ENCODE data around the gene RASGRF1. TPM values are rescaled to one million over a fixed set of nuclear protein-coding genes. Genes with fewer than 3 reads are reported as not detected.

Gene RASGRF1
- polyA plus RNA-seq, 1 donor from 2014 or later: 11.0 TPM

DNA sequence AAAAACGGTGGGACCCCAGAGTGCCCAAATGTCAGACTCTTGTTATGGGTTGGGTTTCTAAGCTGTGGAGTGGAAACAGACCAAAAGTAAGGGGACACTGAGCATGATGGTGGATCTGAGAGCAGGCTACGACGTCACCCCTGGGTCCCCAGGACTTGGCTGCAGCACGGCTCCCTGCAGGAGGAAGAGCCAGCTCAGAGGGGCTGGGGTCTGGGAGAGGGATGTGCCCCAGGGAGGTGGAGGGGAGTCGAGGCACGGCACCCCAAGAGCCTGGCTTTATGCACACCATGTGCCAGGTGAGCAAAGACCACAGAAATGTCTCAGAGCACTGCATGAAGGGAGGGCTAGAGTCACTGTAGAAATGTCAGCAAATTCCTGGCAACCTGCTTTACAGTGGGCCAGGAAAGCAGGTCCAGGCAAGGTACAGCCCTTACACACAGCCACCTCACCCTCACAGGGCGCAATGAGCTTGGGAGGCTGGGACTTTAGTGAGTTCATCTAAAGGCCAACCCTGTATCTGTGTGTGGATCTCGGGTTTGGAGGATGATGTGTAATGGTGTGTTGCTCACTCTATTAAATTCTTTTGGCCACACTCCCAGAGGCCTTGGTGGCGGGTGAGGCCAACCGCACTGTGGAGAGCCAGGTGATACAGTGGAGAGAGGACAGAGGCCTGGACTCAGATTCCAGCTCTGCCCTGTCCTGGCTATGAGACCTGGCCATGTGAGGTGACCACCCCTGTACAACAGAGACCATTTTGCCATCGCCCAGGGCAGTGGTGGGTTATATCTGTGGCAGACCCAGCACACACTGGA is 159.8 kb downstream of the RASGRF1 start:
- no peaks in the 10 kb centered on the region for H3K9me3 ChIP-seq (ENCODE audit: low read length)
- no peaks in the 10 kb centered on the region for H3F3A ChIP-seq (ENCODE audit: insufficient read depth, low read length, poor library complexity, severe bottlenecking)
- H3K79me2 ChIP-seq (replicated peaks; ENCODE audit: insufficient read depth, low read length): no peaks in the 10 kb centered on the region
- H3K27ac ChIP-seq (ENCODE audit: low read length): no peak overlapping the region
- no peaks in the 10 kb centered on the region for H3K27me3 ChIP-seq (ENCODE audit: insufficient read depth, low read depth, low read length)
- H3K36me3 ChIP-seq (ENCODE audit: insufficient read depth, low read length): no peaks in the 10 kb centered on the region
- H2AFZ ChIP-seq (ENCODE audit: low read depth, low read length): no peak overlapping the region
- H3K4me3 ChIP-seq (ENCODE audit: low read length): no peak overlapping the region
- no peak overlapping the region for H3K4me2 ChIP-seq (ENCODE audit: low read length)
- no peaks in the 10 kb centered on the region for H3K9me2 ChIP-seq (ENCODE audit: insufficient read depth, low read length)
- no peaks in the 10 kb centered on the region for H4K20me1 ChIP-seq (ENCODE audit: insufficient read depth)
- no peak overlapping the region for H3K9ac ChIP-seq (ENCODE audit: low read length)
- no peak for TF ChIP-seq POLR2AphosphoS5 (IDR thresholded peaks at IDR 0.05)
- TF ChIP-seq MXI1 (conservative IDR thresholded peaks at IDR 0.05; ENCODE audit: poor library complexity, severe bottlenecking): no peak
- TF ChIP-seq, protein P1, sequence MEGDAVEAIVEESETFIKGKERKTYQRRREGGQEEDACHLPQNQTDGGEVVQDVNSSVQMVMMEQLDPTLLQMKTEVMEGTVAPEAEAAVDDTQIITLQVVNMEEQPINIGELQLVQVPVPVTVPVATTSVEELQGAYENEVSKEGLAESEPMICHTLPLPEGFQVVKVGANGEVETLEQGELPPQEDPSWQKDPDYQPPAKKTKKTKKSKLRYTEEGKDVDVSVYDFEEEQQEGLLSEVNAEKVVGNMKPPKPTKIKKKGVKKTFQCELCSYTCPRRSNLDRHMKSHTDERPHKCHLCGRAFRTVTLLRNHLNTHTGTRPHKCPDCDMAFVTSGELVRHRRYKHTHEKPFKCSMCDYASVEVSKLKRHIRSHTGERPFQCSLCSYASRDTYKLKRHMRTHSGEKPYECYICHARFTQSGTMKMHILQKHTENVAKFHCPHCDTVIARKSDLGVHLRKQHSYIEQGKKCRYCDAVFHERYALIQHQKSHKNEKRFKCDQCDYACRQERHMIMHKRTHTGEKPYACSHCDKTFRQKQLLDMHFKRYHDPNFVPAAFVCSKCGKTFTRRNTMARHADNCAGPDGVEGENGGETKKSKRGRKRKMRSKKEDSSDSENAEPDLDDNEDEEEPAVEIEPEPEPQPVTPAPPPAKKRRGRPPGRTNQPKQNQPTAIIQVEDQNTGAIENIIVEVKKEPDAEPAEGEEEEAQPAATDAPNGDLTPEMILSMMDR (IDR thresholded peaks at IDR 0.05; ENCODE audit: poor library complexity, severe bottlenecking): no peak
- TF ChIP-seq EP300 (conservative IDR thresholded peaks at IDR 0.05; ENCODE audit: poor library complexity, severe bottlenecking): no peak
- TF ChIP-seq RAD21 (conservative IDR thresholded peaks at IDR 0.05): no peak
- TF ChIP-seq, protein P2, sequence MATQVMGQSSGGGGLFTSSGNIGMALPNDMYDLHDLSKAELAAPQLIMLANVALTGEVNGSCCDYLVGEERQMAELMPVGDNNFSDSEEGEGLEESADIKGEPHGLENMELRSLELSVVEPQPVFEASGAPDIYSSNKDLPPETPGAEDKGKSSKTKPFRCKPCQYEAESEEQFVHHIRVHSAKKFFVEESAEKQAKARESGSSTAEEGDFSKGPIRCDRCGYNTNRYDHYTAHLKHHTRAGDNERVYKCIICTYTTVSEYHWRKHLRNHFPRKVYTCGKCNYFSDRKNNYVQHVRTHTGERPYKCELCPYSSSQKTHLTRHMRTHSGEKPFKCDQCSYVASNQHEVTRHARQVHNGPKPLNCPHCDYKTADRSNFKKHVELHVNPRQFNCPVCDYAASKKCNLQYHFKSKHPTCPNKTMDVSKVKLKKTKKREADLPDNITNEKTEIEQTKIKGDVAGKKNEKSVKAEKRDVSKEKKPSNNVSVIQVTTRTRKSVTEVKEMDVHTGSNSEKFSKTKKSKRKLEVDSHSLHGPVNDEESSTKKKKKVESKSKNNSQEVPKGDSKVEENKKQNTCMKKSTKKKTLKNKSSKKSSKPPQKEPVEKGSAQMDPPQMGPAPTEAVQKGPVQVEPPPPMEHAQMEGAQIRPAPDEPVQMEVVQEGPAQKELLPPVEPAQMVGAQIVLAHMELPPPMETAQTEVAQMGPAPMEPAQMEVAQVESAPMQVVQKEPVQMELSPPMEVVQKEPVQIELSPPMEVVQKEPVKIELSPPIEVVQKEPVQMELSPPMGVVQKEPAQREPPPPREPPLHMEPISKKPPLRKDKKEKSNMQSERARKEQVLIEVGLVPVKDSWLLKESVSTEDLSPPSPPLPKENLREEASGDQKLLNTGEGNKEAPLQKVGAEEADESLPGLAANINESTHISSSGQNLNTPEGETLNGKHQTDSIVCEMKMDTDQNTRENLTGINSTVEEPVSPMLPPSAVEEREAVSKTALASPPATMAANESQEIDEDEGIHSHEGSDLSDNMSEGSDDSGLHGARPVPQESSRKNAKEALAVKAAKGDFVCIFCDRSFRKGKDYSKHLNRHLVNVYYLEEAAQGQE (IDR thresholded peaks at IDR 0.05; ENCODE audit: borderline replicate concordance): no peak
- no peak for TF ChIP-seq TAF1 (IDR thresholded peaks at IDR 0.05; ENCODE audit: low read depth)
- no peak for TF ChIP-seq SMC3 (conservative IDR thresholded peaks at IDR 0.05; ENCODE audit: poor library complexity)
- no peak for TF ChIP-seq EZH2 (IDR thresholded peaks at IDR 0.05; ENCODE audit: borderline replicate concordance, insufficient read depth, low read length, poor library complexity, severe bottlenecking)

DNA sequence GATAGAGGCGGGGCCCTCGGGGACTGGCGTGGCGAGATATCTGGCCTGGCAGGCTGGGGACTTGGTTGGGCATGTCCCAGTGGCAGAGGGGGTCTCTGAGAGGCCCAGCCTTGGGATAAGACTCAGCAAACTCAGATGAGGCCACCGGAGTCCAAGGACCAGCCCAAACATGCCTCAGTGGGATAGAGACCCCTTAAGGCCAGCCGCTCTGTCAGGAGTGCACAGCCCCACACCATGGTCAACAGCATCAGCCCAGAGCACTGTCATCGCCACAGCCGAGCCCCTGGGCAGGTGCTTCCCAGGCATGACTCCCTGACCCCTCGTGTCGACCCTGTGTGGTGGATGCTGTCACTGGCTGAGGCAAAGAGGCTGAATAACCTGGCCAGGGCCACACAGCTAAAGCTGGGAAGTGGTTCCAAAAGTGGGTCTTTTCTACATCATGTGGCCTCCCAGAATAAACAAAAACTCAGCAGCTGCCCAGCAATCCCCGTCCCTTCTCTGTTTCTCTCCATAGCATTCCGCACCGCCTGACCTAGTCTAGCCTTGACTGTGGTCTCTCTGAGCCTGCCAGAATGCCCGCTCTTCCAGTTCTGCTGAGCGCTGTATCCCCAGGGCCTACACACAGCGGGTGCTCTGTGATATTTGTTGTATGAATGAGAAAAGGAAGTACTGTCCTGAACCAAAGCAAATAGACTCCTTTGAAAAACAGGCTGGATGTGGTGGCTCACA is 160.9 kb downstream of the RASGRF1 start:
- Histone ChIP-seq H3K9me3 (ENCODE audit: low read length) (no peaks in the 10 kb centered on the region), H3K4me3 (ENCODE audit: low read length) (no peak overlapping the region), H3K27ac (ENCODE audit: low read length) (no peak overlapping the region), H3K27me3 (ENCODE audit: insufficient read depth, low read depth, low read length) (no peaks in the 10 kb centered on the region), H4K20me1 (ENCODE audit: insufficient read depth) (no peaks in the 10 kb centered on the region), H3K9ac (ENCODE audit: low read length) (no peak overlapping the region), H3K4me2 (ENCODE audit: low read length) (no peak overlapping the region), H3K36me3 (ENCODE audit: insufficient read depth, low read length) (no peaks in the 10 kb centered on the region), H3K79me2 (replicated peaks; ENCODE audit: insufficient read depth, low read length) (no peaks in the 10 kb centered on the region), H3F3A (ENCODE audit: insufficient read depth, low read length, poor library complexity, severe bottlenecking) (no peaks in the 10 kb centered on the region), H2AFZ (ENCODE audit: low read depth, low read length) (no peak overlapping the region), H3K9me2 (ENCODE audit: insufficient read depth, low read length) (no peaks in the 10 kb centered on the region)
- no peak for TF ChIP-seq MXI1 (conservative IDR thresholded peaks at IDR 0.05; ENCODE audit: poor library complexity, severe bottlenecking)
- TF ChIP-seq, protein P1 (IDR thresholded peaks at IDR 0.05; ENCODE audit: poor library complexity, severe bottlenecking): no peak
- no peak for TF ChIP-seq TAF1 (IDR thresholded peaks at IDR 0.05; ENCODE audit: low read depth)
- TF ChIP-seq SMC3 (conservative IDR thresholded peaks at IDR 0.05; ENCODE audit: poor library complexity): no peak
- no peak for TF ChIP-seq RAD21 (conservative IDR thresholded peaks at IDR 0.05)
- no peak for TF ChIP-seq EZH2 (IDR thresholded peaks at IDR 0.05; ENCODE audit: borderline replicate concordance, insufficient read depth, low read length, poor library complexity, severe bottlenecking)

All from neural cell (in vitro differentiated cells).